ENCODE results near the gene RSPH3. TPM values are rescaled to one million over a fixed set of nuclear protein-coding genes. Genes with fewer than 3 reads are reported as not detected.
A peak's percentile ranks its signal among the peaks of the same experiment; 100 is the strongest.
"Not testable (repeated sequence)": the region's sequence is repeated elsewhere in the genome, so short reads cannot be mapped to it uniquely, and the experiment has no call there.

RSPH3 gene
- total RNA-seq, 1 donor from 2014 or later, result 6.6 TPM

DNA sequence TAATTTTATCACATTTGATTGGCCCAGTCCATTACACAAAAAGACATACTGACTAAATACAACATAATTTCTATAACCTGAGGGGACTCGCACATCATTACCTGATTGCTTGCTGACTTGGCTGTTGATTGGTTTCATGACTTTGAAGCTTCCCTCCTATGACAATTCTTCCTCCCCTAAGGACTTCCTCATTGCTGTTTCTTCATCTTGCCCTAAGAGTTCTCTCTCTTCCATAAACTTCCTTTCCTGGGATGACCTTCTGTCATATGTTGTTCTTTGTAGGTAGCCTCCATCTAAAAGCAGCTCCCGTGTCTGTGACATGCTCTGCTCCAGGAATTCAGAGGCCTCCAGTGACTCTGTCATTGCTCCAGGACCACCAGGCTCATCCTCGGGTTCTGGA, 22.6 kb downstream of the RSPH3 start:
- DNase-seq (ENCODE audit: low read depth), result no peak

DNA sequence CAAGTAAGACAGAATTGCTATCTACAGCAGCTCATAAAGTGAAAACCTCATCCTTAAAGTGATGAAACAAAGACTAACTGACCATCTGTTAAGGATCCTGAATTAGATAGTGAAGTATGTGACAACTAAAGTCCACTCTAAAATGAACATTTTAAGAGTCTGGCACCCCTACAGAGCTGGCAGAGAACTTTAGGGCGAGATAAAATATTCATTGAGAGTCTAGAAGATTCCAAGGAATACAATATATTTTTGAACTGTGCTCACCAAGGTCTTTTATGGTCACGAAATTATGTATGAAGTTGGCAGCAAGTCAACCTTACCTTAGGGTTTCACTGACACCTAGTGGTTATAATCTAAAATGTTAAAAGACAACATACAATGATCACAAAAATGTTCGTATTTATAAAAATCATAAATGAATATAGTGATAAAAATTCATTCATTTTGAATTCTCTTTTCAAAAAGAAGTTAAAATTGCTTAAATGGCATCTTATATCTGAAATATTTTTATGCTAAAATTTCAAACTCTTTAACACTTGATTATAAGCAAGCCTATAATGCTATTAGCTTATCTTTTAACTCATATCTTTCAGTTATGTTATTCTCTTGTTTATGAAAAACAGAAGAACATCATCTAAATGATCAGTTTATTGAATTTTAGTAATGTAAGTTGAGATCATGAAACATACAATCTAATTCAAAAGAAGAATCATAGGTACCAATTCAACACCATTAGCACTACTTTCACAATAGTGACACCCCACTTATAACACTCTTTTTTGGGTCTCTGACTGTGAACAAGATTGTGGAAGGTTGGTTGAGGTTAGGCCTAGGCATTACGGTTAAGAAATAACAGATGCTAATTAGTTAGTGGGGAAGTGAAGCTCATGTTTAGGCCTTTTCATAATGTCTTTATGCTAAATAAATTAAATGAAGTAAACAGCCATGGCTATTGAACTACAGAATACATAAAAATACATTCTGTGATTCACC, 27.5 kb downstream of the RSPH3 start:
- DNase-seq (ENCODE audit: low read depth), result peak; percentile 66

DNA sequence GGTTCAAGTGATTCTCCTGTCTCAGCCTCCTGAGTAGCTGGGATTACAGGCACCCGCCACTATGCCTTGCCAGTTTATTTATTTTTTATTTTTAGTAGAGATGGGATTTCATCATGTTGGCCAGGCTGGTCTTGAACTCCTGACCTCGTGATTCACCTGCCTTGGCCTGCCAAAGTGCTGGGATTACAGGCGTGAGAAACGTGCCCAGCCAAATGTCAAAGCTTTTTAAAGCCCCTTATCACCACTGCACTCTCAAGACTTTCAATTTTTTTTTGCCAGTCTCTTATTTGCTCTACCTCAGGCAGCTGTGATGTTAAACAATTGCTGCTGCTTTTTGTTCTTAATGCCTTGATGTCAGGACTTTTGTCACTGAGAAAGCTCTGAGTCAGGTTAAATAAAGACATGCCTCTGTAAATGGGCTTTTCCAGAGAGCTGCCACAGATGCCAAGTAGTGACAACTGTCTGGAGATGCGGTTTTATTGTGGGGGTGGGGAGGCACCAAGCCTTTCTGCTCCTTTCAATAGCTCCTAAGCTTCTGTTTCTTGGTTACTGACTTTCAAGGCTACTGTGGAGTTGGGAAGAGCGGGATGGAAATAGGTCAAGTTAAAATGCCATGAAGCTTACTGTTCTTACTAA, 29.2 kb downstream of the RSPH3 start:
- DNase-seq (ENCODE audit: low read depth), result peak; percentile 82

DNA sequence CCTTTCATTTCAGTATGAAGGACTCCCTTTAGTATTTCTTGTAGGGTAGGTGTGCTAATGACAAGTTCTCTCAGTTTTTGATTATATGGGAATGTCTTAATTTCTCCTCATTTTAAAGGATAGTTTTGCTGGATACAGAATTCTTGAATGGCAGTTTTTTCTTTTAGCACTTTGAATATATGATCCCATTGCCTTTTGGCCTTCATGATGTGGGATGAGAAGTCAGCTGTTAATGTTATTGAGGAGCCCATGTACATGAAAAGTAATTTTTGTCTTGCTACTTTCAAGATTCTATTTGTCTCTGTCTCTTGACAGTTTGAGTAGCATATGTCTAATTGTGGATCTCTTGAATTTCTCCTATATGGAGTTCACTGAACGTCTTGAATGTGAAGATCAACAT, 30.9 kb downstream of the RSPH3 start:
- DNase-seq (ENCODE audit: low read depth), result no peak

DNA sequence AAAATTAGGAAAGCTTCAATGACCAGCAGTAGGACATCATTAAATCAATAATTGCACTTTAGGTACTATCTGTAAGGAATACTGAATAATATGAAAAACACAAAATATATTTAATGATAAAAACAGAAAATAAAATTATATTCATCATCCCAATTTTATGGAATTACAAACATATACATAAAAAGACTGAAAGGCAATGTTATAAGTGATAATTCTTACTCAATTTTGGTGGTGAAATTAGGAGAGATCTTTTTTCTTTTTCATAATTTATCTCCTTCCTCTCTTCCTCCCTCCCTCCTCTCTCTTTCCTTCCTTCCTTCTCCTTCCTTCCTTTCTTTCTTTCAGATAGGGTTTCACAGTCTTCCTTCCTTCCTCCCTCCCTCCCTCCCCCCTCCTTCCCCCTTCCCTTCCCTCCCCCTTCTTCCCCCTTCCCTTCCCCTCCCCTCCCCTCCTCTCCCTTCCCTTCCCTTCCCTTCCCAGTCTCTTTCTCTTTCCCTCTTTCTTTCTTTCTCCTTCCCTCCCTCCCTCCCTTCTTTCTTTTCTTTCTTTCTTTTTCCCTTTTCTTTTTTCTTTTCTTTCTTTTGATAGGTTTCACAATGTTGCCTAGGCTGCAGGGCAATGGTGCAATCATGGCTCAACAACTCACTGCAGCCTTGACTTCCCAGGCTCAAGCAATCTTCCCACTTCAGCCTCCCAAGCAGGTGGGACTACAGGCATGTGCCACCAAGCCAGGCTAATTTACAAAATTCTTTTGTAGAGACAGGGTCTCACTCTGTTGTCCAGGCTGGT, 36.8 kb downstream of the RSPH3 start:
- DNase-seq (ENCODE audit: low read depth), result no peak

DNA sequence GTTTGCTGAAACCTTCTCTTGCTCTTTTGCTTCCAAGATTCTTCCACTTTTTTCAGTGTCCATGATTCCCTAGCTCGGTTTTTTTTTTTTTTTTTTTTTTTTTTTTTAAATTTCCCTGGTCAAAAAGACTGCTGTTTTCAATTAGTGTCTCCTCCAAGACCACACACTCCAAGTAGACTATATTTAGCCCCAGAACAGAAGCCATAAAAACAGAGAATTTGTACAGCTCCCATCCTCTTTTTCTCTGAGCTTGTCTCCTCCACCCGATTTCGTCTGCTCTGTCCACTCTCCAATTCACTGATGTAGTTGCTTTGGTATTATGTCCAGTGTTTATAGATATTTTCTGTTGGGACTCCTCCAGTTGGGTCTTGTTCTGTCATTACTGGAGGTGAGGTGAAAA, 37.6 kb downstream of the RSPH3 start:
- DNase-seq (ENCODE audit: low read depth), result no peak

DNA sequence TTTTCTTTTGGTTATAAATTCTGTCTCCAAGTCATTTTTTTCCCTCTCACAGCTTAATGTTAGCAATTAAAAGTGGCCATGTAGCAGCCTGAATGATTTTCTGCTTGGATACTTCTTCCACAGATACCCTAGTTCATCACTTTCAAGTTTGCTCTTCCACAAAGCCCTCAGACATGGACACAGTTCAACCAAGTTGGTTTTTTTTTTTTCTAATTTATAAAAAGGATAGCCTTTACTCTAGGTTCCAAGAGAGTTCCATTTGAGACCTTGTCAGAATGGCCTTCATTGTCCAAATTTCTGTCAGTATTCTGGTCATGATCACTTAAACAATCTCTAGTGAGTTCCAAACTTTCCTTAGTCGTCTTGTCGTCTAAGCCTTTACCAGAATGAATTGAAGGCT, 40.0 kb downstream of the RSPH3 start:
- no peak for DNase-seq (ENCODE audit: low read depth)

DNA sequence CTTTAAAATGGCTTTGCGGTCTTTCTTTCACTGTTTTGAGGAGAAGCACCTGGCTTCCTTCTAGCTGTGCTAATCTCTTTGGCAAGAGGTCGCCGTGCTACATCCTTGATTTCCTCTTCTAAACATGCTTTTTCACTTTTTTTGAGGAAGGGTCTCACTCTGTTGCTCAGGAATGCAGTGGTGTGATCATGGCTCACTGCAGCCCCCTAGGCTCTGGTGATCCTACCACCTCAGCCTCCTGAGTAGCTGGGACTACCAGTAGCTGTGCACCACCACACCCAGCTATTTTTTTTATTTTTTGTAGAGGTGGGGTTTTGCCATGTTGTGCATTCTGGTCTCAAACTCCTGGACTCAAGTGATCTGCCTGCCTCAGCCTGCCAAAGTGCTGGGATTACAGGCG, 40.5 kb downstream of the RSPH3 start:
- no peak for DNase-seq (ENCODE audit: low read depth)

DNA sequence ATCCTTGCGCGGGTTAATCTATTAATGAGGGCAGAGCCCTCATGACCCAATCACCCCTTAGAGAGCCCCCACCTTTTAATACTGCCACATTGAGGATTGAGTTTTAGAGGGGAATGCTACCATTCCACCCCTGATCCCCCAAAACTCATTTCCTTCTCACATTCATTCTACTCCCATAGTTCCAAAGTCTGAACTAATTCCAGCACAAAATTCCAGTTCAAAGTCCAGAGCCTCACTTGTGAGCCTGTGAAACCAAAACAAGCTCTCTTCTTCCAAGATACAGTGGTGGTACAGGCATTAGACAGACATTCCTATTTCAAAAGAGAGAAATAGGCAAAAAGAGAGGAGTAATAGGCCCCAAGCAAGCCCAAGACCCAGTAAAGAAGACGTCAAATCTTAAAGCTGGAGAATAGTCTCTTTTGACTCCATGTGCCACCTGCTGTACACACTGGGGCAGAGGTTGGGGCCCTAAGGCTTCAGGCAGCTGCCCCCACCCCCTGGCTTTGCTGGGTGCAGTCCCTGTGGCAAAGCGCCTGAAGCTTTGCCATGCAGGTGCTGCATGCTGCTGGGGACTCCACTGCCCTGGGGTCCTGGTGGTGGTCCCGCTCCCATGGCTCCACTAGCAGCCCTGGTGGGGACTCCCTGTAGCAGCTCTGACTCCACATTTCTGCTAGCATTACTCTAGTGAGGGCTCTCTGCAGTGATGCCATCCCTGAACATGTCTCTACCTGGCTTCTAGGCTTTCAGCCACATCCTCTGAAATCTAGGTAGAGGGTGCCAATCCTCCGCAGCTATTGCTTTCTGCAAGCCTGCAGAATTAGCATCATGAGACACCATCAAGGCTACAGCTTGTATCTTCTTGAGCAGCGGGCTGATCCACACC, 41.3 kb downstream of the RSPH3 start:
- no peak for DNase-seq (ENCODE audit: low read depth)

DNA sequence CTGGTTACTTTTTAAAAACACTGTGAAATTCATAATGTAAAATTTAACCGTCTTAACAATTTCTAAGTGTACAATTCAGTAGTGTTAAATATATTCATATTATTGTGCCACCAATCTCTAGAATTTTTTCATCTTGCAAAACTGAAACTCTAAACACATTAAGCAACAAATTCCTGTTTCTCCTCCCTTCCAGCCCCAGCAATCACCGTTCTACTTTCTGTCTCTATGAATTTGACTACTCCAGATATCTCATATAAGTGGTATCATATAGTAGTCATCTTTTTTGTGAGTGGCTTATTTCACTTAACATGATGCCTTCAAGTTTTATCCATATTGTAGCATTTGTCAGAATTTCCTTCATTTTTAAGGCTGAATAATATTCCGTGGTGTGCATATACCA, 44.7 kb downstream of the RSPH3 start:
- DNase-seq (ENCODE audit: low read depth), result no peak

DNA sequence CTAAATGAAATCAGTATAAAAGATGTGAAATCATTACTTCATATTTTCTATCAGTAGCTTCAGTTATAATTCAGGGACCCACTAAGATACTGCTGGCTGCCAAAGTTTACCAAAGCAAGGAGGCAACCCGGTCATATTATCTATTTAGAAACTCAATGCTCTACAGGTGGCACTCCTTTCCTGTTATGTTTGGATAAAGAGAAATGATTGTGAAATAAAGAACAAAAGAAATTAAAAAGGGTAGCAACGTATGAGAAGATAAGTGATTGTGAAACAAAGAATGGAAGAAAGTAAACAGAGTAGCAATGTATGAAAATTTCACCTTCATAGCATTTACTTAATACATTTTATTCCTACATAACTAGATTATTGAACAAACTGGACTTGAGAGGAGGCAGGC, 45.2 kb downstream of the RSPH3 start:
- DNase-seq (ENCODE audit: low read depth), result no peak

DNA sequence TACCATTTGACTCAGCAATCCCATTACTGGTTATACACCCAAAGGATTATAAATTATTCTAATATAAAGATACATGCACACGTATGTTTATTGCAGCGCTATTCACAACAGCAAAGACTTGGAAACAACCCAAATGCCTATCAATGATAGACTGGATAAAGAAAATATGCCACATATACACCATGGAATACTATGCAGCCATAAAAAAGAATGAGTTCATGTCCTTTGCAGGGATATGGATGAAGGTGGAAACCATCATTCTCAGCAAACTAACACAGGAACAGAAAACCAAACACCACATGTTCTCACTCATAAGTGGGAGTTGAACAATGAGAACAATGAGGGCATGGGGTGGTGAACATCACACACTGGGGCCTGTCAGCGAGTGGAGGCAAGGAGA, 48.0 kb downstream of the RSPH3 start:
- not testable (repeated sequence) for DNase-seq (ENCODE audit: low read depth)

DNA sequence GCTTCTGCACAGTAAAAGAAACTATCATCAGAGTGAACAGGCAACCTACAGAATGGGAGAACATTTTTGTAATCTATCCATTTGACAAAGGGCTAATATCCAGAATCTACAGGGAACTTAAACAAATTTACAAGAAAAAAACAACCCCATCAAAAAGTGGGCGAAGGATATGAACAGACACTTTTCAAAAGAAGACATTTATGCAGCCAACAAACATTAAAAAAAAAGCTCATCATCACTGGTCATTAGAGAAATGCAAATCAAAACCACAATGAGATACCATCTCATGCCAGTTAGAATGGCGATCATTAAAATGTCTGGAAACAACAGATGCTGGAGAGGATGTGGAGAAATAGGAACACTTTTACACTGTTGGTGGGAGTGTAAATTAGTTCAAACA, 48.4 kb downstream of the RSPH3 start:
- DNase-seq (ENCODE audit: low read depth), result not testable (repeated sequence)

DNA sequence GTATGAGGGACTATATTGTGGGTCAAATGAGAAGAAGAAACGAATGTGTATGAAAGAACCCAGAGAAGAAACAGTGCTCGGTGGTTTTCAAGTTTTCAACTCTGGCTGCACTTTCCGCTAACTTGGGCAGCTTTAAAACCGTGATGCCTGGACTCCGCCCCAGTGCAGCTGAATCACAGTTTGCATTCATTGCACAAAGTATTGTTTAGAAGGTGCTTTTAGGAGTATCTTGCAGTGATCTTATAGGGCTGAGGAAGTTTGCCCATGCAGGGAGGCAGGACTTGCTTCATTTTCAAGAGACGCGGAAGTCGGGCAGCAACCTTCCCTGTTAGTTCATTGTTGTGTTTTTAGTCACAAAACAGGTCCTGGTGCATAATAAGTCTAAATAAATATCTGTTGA, 52.7 kb downstream of the RSPH3 start:
- no peak for DNase-seq (ENCODE audit: low read depth)

DNA sequence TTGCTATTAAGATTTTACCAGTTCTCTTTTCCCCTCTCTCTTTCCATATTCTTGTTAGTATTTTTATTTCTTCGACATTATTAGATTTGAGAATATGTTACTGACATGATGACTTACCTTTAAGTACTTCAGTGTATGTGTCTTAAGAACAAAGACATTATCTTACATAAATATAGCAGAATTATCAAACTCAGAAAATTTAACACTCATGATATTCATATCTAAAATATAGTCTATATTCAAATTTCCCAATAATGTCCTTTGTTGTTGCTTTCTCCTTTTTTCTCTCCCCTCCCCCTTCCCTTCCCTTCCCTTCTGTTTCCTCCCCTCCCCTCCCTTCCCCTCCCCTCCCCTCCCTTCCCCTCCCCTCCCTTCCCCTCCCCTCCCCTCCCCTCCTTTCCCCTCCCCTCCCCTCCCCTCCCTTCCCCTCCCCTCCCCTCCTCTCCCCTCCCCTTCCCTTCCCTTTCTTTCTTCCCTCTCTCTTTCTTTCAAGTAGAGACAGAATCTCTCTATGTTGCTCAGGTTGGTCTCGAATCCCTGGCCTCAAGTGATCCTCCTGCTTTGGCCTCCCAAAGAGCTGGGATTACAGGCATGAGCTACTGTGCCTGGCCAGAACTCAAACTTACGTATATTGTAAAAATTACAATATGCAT, 56.5 kb downstream of the RSPH3 start:
- DNase-seq (ENCODE audit: low read depth), result no peak

DNA sequence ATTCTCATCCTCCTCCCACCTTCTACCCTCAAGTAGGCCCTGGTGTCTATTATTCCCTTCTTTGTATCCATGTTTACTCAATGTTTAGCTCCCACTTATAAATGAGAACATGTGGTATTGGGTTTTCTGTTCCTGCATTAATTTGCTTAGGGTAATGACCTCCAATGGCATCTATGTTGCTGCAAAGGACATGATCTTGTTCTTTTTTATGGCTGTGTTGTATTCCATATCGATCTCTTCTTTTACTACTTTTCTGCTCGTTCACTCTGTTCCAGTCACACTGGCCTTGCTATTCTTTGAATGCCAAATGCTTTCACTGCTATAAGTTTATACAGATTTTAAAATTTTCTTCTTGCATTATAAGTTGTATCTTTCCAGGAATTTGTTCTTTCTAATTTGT, 57.7 kb downstream of the RSPH3 start:
- DNase-seq (ENCODE audit: low read depth), result no peak

DNA sequence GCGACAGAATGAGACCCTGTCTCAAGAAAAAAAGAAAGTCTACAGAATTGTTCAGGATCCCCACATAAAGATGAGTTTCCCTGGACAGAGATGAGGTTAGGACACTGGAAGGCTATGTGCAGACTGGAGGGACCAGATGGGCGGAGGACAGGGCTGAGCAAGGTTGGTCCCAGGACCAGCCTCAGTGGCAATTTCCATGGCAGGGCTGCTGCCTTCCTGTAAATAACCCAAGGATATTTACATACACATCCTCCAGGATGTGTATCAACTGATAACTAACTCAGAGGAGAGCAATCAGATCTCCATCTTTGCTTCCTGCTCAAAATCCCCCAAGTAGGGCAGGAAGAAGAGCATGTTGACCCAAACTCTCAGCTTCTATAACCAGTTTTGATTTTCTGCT, 58.8 kb downstream of the RSPH3 start:
- DNase-seq (ENCODE audit: low read depth), result no peak

DNA sequence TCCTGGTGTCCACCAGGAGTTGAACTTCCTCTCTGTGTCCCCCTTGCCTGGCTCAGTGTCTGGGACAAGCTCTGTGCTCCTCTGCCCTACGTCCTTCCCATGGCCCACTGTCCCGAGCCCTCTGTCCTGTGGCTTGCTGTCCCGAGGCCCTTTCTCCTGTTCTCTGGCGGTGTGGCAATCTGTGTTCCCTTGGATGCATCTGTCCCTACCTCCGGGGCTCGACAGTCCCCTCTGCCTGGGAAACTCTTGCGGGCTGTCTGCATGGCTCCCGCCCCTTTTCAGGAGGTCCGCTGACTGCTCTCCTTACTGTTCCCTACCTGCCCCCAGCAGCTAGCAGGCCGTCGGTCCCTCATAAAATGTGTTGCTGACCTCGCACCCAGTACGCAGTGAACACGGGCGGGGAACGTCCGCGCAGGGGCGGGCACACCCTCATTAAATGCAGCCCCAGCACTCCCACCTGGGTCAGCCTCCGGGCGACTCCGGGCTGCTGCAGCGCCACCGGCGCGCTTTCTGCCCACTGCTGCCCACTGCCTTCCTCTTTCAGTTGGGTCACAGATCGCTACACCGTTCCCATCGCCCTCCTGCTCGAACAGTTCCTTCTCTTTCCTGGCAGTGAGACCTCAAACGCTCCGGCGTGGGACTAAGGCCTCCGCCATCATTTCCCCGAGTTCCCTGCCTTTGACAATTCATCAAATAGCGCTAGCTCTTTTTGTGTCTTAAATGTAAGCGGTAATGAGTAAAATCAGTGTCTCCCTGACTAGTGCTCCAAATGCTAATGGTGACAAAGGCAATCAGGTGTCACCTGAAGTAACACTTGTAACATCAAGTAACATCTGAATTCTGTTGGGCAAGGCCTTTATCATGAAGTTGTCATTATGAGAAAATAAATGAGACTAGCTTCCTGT, 60.5 kb downstream of the RSPH3 start:
- no peak for DNase-seq (ENCODE audit: low read depth)

DNA sequence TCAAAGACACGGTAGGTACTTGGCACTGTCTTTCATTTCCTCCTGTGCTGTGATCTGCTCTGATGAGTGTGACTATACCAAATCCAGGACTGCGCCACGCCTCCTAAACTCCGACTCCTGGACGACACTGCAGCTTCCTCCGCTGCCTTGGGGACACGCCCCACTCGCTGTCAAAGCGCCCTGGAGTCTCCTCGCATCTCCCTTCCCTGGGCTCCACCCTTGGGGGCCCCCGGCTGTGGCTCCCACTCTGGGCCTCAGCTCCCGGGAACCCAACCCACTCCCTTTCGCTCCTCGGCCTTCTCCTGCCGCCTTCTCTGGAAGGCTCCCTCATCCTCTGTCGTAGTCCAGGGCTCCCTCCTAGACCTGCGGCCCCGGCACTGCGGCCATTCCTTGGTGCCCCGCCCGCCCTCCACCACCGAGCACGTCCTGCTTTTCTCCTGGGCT, 61.2 kb downstream of the RSPH3 start:
- no peak for DNase-seq (ENCODE audit: low read depth)
